Testis (tissue), 3 donors: ENCODE data around the gene CHRM4. TPM values are rescaled to one million over a fixed set of nuclear protein-coding genes. Genes with fewer than 3 reads are reported as not detected.

Experiments used
- DNase-seq: peaks from one replicate; pipeline ENCODE4 v3.0.0-alpha.2; 2019
- H3K27ac ChIP-seq, 2 donors: fragments of 200-600 bp; sonication (generic); one replicate each; pipeline ENCODE4 v1.5.1; 2019
- H3K27me3 ChIP-seq: fragments of 200-600 bp; sonication (generic); one replicate; pipeline ENCODE4 v1.5.1; 2019
- H3K36me3 ChIP-seq: fragments of 200-600 bp; sonication (generic); one replicate; pipeline ENCODE4 v1.5.1; 2017; ENCODE audit warnings: low read depth; ENCODE audit errors: missing control alignments
- H3K4me1 ChIP-seq: fragments of 200-600 bp; sonication (generic); one replicate; pipeline ENCODE4 v1.5.1; 2019
- H3K4me3 ChIP-seq, 2 donors: fragments of 200-600 bp; sonication (generic); one replicate each; pipeline ENCODE4 v1.5.1; 2017 to 2019
- H3K9me3 ChIP-seq: fragments of 200-600 bp; sonication (generic); one replicate; pipeline ENCODE4 v1.5.1; 2017
- POLR2A ChIP-seq: fragments of 450-650 bp; IDR thresholded peaks from one replicate; pipeline ENCODE4 v1.6.1; 2017; ENCODE audit warnings: antibody characterized with exemption, mild to moderate bottlenecking, moderate library complexity
- whole genome bisulfite sequencing, 2 donors: methylation state at CpG; one replicate each; pipeline ENCODE4 v1.1.5; 2018; 5-methylcytosine and 5-hydroxymethylcytosine counted together
- intact Hi-C: fragments of 100-400 bp; cut with DNase I; formaldehyde crosslinking; loops from one replicate; pipeline ENCODE4 v1.15.1; 2023; ENCODE audit warnings: low total_unique reads
- polyA plus RNA-seq: library from polyadenylated mRNA; stranded (reverse); fragments of 350-450 nt; fragmentation: Illumina TruSeq; extraction: RNeasy Lipid Tissue Mini Kit (QIAGEN cat#74804); gene quantifications from one replicate; pipeline ENCODE4 v1.2.3, GENCODE V29; 2014; ENCODE audit warnings: low read depth, low replicate concordance; ENCODE audit not compliant: insufficient read depth
- total RNA-seq, 2 donors: library from RNA; depleted of rRNA; stranded (reverse); fragments of >200 nt; gene quantifications; one replicate each; pipeline ENCODE4 v1.2.3, GENCODE V29; 2016
- TF ChIP-seq, protein P1 (sequence below), 3 experiments: fragments of 450-650 bp in 2 of 3; fragments of 200-600 bp in 1 of 3; sonication (generic) in 1 of 3; IDR thresholded peaks; one replicate each; pipeline ENCODE4 v1.5.1; 2016 to 2019; ENCODE audit warnings: antibody characterized with exemption in 3 of 3, mild to moderate bottlenecking in 2 of 3, moderate library complexity in 1 of 3

Gene CHRM4
- total and polyA plus RNA-seq, 3 donors from 2014 or later: 7.2 to 19.5 (median 13.5) TPM

- Histone ChIP-seq H3K27me3 (no peaks in the 10 kb centered on the region), H3K9me3 (no peaks in the 10 kb centered on the region), H3K4me1 (peaks cover 24% of the 10 kb centered on the region), H3K27ac (no peak overlapping the region), H3K36me3 (no peaks in the 10 kb centered on the region), H3K4me3 (no peak overlapping the region)
- DNase-seq: no peak
- TF ChIP-seq, protein P1, sequence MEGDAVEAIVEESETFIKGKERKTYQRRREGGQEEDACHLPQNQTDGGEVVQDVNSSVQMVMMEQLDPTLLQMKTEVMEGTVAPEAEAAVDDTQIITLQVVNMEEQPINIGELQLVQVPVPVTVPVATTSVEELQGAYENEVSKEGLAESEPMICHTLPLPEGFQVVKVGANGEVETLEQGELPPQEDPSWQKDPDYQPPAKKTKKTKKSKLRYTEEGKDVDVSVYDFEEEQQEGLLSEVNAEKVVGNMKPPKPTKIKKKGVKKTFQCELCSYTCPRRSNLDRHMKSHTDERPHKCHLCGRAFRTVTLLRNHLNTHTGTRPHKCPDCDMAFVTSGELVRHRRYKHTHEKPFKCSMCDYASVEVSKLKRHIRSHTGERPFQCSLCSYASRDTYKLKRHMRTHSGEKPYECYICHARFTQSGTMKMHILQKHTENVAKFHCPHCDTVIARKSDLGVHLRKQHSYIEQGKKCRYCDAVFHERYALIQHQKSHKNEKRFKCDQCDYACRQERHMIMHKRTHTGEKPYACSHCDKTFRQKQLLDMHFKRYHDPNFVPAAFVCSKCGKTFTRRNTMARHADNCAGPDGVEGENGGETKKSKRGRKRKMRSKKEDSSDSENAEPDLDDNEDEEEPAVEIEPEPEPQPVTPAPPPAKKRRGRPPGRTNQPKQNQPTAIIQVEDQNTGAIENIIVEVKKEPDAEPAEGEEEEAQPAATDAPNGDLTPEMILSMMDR (IDR thresholded peaks at IDR 0.05): no peak
- no peak for TF ChIP-seq POLR2A
- intact Hi-C loops: no loop called here
- WGBS, 2 donors: 69 to 88% methylated on average over 6 to 9 of the region's 9 CpGs
Measured at GRCh38 chr11:46363031-46363407, 28.6 kb downstream of the CHRM4 start.

- no peak overlapping the region for H3K4me3 ChIP-seq
- no peaks in the 10 kb centered on the region for H3K36me3 ChIP-seq
- intact Hi-C loops: no loop called here
- H3K27me3 ChIP-seq: no peaks in the 10 kb centered on the region
- no peak for DNase-seq
- H3K27ac ChIP-seq: peak overlapping the region in 1 of 2 donors; percentile 33
- H3K9me3 ChIP-seq: no peaks in the 10 kb centered on the region
- TF ChIP-seq, protein P1 (IDR thresholded peaks at IDR 0.05): no peak
- no peak for TF ChIP-seq POLR2A
- WGBS, 2 donors: 82 to 93% methylated on average over 11 to 19 of the region's 20 CpGs
- H3K4me1 ChIP-seq: peaks cover 19% of the 10 kb centered on the region
Measured at GRCh38 chr11:46362156-46363030, 29.2 kb downstream of the CHRM4 start.

DNA sequence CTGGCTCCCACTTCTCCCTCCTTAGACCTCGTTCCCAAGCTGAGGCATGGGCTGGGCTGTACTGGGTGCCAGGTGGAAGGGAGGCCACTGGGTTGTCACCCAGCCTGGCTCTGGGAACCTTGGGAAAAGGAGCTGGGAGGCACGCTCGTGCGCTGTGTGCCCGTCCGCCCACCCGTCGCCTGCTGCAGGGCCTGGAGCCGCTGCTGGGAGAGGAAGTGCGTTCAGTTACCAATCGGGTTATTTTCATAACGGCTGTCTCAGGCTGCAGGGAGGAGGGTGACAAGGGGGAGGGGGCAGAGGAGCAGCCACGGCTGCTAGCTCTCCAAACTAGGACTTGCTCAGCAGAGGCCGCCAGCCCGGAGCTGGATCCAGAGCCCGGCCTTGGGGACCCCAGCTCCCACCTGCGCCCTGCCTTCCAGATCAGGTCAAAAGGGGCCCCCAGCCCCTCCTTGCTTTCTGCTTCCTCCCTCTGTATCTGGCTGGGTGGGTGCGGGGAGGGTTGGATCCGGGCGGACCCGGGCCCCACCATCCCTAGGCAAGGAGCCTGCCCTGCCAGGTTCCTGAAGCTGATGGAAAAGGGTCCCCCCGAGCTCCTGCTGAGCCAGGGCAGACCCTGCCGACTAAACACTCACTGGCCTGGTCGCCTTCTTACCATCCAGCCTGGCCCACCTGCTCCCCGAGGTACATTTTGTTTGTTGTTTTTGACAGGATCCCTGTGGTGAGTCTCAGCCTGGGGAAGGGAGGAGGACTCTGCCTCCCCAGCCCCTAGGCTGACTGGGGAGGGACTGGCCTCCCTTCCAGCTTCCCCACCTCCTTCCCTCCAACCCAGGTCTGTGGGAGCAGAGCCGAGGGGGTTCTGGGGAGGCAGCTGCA is 30.1 kb downstream of the CHRM4 start:
- intact Hi-C loops: no loop called here
- Histone ChIP-seq H3K4me1 (peaks cover 14% of the 10 kb centered on the region), H3K36me3 (no peaks in the 10 kb centered on the region), H3K27me3 (no peaks in the 10 kb centered on the region), H3K9me3 (no peaks in the 10 kb centered on the region), H3K27ac (peak overlapping the region; percentile 12 to 14), H3K4me3 (no peak overlapping the region)
- TF ChIP-seq POLR2A: no peak
- TF ChIP-seq, protein P1 (IDR thresholded peaks at IDR 0.05): no peak
- peak; percentile 67 for DNase-seq
- WGBS, 2 donors: 28 to 30% methylated on average over 18 to 26 of the region's 26 CpGs

DNA sequence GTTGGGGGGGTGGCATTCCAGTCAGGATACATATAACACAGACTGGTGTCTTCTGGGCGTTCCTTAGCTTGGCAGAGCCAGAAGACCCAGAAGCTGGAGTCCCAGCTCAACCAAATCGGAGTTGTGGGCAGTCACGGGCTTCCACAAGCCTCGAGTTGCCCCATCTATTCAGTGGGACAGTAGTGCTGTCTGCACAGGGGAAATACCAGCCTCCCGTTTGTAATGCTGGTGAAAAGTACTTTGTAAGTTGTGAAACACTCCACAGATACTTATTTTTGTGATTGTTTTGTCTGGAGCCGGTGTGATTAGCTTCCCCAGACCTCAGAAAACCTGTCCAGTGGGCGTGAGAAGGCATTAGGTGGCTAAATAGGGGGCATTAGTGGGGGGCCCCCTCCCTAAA is 30.7 kb downstream of the CHRM4 start:
- peak overlapping the region; percentile 12 to 14 for H3K27ac ChIP-seq
- intact Hi-C loops: no loop called here
- H3K4me1 ChIP-seq: peaks cover 14% of the 10 kb centered on the region
- H3K36me3 ChIP-seq: no peaks in the 10 kb centered on the region
- H3K27me3 ChIP-seq: no peaks in the 10 kb centered on the region
- WGBS, 2 donors: 69 to 72% methylated on average over 6 to 7 of the region's 7 CpGs
- no peaks in the 10 kb centered on the region for H3K9me3 ChIP-seq
- no peak for TF ChIP-seq POLR2A
- TF ChIP-seq, protein P1 (IDR thresholded peaks at IDR 0.05): no peak
- no peak overlapping the region for H3K4me3 ChIP-seq
- DNase-seq: no peak
